Keratinocyte (primary cell): ENCODE results near the gene ALOX15B. TPM values are rescaled to one million over a fixed set of nuclear protein-coding genes. Genes with fewer than 3 reads are reported as not detected.

ENCODE experiments used
- DNase-seq: peaks from one replicate; pipeline ENCODE4 v3.0.0-alpha.2; 2011; ENCODE audit warnings: low read depth, missing footprints, low spot score
- FAIRE-seq: peaks from 2 replicates; lab custom pipeline; 2011; peaks lifted over from hg19 to GRCh38; lab: Jason Lieb, UNC
- H2AFZ ChIP-seq: 2 replicates; pipeline ENCODE4 v1.6.0; 2012; ENCODE audit warnings: low read length, control low read depth, inconsistent platforms; ENCODE audit not compliant: control insufficient read depth
- H3K27ac ChIP-seq: 2 replicates; pipeline ENCODE4 v1.5.1; 2011; ENCODE audit warnings: low read length; ENCODE audit not compliant: control insufficient read depth, insufficient read depth
- H3K27me3 ChIP-seq: 3 replicates; pipeline ENCODE4 v1.6.0; 2011; ENCODE audit warnings: low read length; ENCODE audit not compliant: control insufficient read depth, insufficient read depth; ENCODE audit errors: extremely low read depth
- H3K36me3 ChIP-seq, 2 experiments: 2 replicates in 1 of 2; 3 replicates in 1 of 2; pipeline ENCODE4 v1.5.1; 2011; ENCODE audit warnings: low read length in 2 of 2, mild to moderate bottlenecking in 1 of 2; ENCODE audit not compliant: control insufficient read depth in 2 of 2, insufficient read depth in 2 of 2; ENCODE audit errors: extremely low read depth in 1 of 2
- H3K4me1 ChIP-seq: 3 replicates; pipeline ENCODE4 v1.5.1; 2011; ENCODE audit warnings: low read length; ENCODE audit not compliant: control insufficient read depth, insufficient read depth; ENCODE audit errors: extremely low read depth
- H3K4me2 ChIP-seq: 3 replicates; pipeline ENCODE4 v1.6.0; 2011; ENCODE audit warnings: low read depth, low read length; ENCODE audit not compliant: control insufficient read depth, insufficient read depth; ENCODE audit errors: extremely low read depth
- H3K4me3 ChIP-seq, 3 experiments: fragments of 200-600 bp in 1 of 3; sonication (generic) in 1 of 3; 2 replicates in 2 of 3; 3 replicates in 1 of 3; pipeline ENCODE4 v1.5.1; 2011 to 2016; ENCODE audit warnings: low read length in 3 of 3, mild to moderate bottlenecking in 3 of 3, control low read depth in 2 of 3, inconsistent platforms in 1 of 3, low read depth in 1 of 3, mixed read lengths in 1 of 3, mixed run types in 1 of 3, moderate library complexity in 1 of 3; ENCODE audit not compliant: control insufficient read depth in 2 of 3, insufficient read depth in 2 of 3; ENCODE audit errors: extremely low read depth in 1 of 3
- H3K79me2 ChIP-seq: 2 replicates; pipeline ENCODE4 v1.6.0; 2012; ENCODE audit warnings: low read length; ENCODE audit not compliant: control insufficient read depth, insufficient read depth
- H3K9ac ChIP-seq: 3 replicates; pipeline ENCODE4 v1.6.0; 2011; ENCODE audit warnings: low read length; ENCODE audit not compliant: control insufficient read depth, insufficient read depth; ENCODE audit errors: extremely low read depth
- H3K9me1 ChIP-seq: 3 replicates; pipeline ENCODE4 v1.6.0; 2011; ENCODE audit warnings: low read length; ENCODE audit not compliant: control insufficient read depth, insufficient read depth; ENCODE audit errors: extremely low read depth
- H3K9me3 ChIP-seq: 2 replicates; pipeline ENCODE4 v1.5.1; 2012; ENCODE audit warnings: low read depth, low read length; ENCODE audit not compliant: control insufficient read depth
- H4K20me1 ChIP-seq: 3 replicates; pipeline ENCODE4 v1.6.0; 2011; ENCODE audit warnings: low read length; ENCODE audit not compliant: control insufficient read depth, insufficient read depth; ENCODE audit errors: extremely low read depth
- EZH2 ChIP-seq: IDR thresholded peaks from one replicate; pipeline ENCODE4 v1.6.1; 2012; ENCODE audit warnings: inconsistent platforms, mild to moderate bottlenecking, low read length, moderate library complexity
- dilution Hi-C: fragments of 300-500 bp; cut with MboI; formaldehyde crosslinking; loops from one replicate; pipeline ENCODE4 v1.7.0; 2020; ENCODE audit warnings: low sequenced_read_pairs; ENCODE audit not compliant: extremely low pct_ligation_motif_present
- polyA plus RNA-seq, 5 experiments: library from polyadenylated mRNA; depleted of rRNA in 3 of 5; stranded (reverse) in 3 of 5; stranded (forward) in 1 of 5; unstranded in 1 of 5; fragments of >200 nt; gene quantifications; 1 replicate in 1 of 5; 2 replicates in 3 of 5; 3 replicates in 1 of 5; pipeline versions ENCODE4 v1.2.1 to v1.2.3, GENCODE V29; 2011 to 2012; ENCODE audit warnings: missing spikeins in 2 of 5, low read depth in 1 of 5, low replicate concordance in 1 of 5
- TF ChIP-seq, protein P1 (sequence below), 3 experiments: IDR thresholded peaks in 1 of 3; conservative IDR thresholded peaks in 1 of 3; optimal IDR thresholded peaks in 1 of 3; 2 replicates in 2 of 3; 3 replicates in 1 of 3; pipeline versions ENCODE3 to v1.5.1; 2011; ENCODE audit warnings: low read length in 3 of 3, mild to moderate bottlenecking in 3 of 3, moderate library complexity in 2 of 3, control low read depth in 1 of 3, inconsistent platforms in 1 of 3; ENCODE audit not compliant: insufficient read depth in 2 of 3; ENCODE audit errors: extremely low read depth in 1 of 3

ALOX15B gene
- polyA plus RNA-seq, 1 donor (not counting 4 experiments of a cell fraction or from before 2014, with no cell fraction given), result 29.7 TPM

DNA sequence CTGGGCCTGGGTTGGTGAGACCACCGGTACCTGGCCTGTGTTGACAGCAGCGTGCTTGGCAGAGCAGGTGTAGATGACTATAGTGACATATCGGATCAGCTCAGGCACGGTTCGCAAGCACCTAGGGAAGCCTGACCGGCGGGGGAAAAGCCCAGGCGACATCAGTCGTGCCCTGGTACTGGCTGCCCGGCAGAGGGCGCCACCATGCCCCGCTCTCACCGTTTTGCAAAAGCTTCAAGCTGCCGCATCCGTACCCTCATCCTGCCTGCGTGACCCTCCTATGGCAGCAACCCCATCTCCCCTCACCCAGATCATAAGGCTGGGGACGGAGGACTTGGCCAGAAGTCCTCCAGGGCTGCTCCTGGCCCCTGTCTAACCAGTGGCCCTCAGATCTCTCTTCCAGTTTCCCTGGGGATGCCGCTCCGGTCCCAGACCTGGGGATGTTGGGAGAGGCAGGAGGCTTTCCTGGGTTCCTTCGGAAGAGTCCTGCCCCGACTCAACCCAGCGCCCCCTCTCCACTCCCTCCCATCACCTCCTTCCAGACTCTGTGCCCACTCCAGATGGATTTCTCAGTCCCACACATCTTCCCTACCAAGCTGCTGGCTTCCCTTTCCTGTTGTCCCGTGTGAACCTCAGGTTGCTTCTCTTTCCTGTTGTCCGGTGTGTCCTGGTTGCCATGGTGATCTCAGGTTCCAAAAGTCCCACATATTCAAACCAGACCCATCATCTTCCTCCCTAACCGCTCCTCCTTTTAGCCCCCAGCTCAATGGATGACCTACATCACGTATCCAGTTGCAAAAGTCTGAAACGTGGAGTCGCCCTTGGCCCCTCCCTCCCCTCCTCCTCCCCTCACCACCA lies 35.0 kb downstream of the ALOX15B start:
- no peaks in the 10 kb centered on the region for H3K79me2 ChIP-seq
- no peak for TF ChIP-seq EZH2
- TF ChIP-seq, protein P1, sequence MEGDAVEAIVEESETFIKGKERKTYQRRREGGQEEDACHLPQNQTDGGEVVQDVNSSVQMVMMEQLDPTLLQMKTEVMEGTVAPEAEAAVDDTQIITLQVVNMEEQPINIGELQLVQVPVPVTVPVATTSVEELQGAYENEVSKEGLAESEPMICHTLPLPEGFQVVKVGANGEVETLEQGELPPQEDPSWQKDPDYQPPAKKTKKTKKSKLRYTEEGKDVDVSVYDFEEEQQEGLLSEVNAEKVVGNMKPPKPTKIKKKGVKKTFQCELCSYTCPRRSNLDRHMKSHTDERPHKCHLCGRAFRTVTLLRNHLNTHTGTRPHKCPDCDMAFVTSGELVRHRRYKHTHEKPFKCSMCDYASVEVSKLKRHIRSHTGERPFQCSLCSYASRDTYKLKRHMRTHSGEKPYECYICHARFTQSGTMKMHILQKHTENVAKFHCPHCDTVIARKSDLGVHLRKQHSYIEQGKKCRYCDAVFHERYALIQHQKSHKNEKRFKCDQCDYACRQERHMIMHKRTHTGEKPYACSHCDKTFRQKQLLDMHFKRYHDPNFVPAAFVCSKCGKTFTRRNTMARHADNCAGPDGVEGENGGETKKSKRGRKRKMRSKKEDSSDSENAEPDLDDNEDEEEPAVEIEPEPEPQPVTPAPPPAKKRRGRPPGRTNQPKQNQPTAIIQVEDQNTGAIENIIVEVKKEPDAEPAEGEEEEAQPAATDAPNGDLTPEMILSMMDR (optimal IDR thresholded peaks at IDR 0.05 in 1 of 3, IDR thresholded peaks at IDR 0.05 in 1 of 3, conservative IDR thresholded peaks at IDR 0.05 in 1 of 3; ENCODE audit: extremely low read depth in 1 of 3, insufficient read depth in 2 of 3, low read length in 3 of 3), result peak; percentile 96 to 99 (median 98)
- FAIRE-seq (peak; percentile 85), DNase-seq (no peak)
- H3K36me3 ChIP-seq, result no peaks in the 10 kb centered on the region
- H4K20me1 ChIP-seq, result no peaks in the 10 kb centered on the region
- no peaks in the 10 kb centered on the region for H3K9me3 ChIP-seq
- H3K4me2 ChIP-seq, result peak overlapping the region; percentile 99
- peak overlapping the region; percentile 95 for H2AFZ ChIP-seq
- peaks cover 11% of the 10 kb centered on the region for H3K4me1 ChIP-seq
- H3K27ac ChIP-seq, result no peak overlapping the region
- H3K9me1 ChIP-seq, result no peaks in the 10 kb centered on the region
- peak overlapping the region; percentile 60 for H3K9ac ChIP-seq
- peak overlapping the region; percentile 10 to 77 (median 55) for H3K4me3 ChIP-seq
- dilution Hi-C loops, result no loop called here
- H3K27me3 ChIP-seq, result peaks cover 43% of the 10 kb centered on the region

DNA sequence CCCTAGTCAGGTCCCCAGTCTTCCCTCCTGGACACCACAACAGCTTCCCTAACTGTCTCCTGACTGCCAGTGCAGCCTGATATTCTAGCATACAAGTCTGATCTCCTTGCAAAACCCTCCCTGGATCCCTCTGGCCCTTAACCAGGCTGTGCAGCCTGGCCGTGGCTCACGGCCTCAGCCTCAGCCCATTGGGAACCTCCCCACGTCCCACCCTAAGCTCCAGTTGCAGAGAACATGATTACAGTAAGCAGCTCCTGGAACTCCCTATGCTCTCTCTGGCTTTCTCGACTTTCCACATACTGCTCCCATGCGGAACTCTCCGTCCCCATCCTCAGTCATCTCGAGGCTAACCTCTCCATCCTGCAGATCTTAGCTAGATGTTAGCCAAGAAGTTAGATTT lies 35.7 kb downstream of the ALOX15B start:
- Histone ChIP-seq H3K9me1 (no peaks in the 10 kb centered on the region), H3K9me3 (no peaks in the 10 kb centered on the region), H4K20me1 (no peaks in the 10 kb centered on the region), H3K9ac (no peak overlapping the region), H3K4me1 (peaks cover 14% of the 10 kb centered on the region), H3K27me3 (peaks cover 43% of the 10 kb centered on the region), H3K79me2 (no peaks in the 10 kb centered on the region), H3K4me2 (no peak overlapping the region), H2AFZ (no peak overlapping the region), H3K27ac (no peak overlapping the region), H3K4me3 (no peak overlapping the region), H3K36me3 (no peaks in the 10 kb centered on the region)
- TF ChIP-seq, protein P1 (optimal IDR thresholded peaks at IDR 0.05 in 1 of 3, IDR thresholded peaks at IDR 0.05 in 1 of 3, conservative IDR thresholded peaks at IDR 0.05 in 1 of 3; ENCODE audit: extremely low read depth in 1 of 3, insufficient read depth in 2 of 3, low read length in 3 of 3), result no peak
- no peak for TF ChIP-seq EZH2
- DNase-seq (no peak), FAIRE-seq (no peak)
- dilution Hi-C loops, result no loop called here
